Amniotic stem cell (primary cell): Measurements from ENCODE around the gene OR9Q1.
"Not testable (repeated sequence)": the region's sequence is repeated elsewhere in the genome, so short reads cannot be mapped to it uniquely, and the experiment has no call there.

Experiments used
- DNase-seq: peaks from one replicate; lab custom pipeline; 2025; lab: John Stamatoyannopoulos, UW

Gene OR9Q1

GRCh38 chr11:58135171-58135570, 111.5 kb downstream of the OR9Q1 start:
- DNase-seq, result no peak

GRCh38 chr11:58142761-58143160, 119.1 kb downstream of the OR9Q1 start:
- no peak for DNase-seq

GRCh38 chr11:58152781-58153180, 129.1 kb downstream of the OR9Q1 start:
- DNase-seq, result no peak

- DNase-seq, result no peak
Measured at GRCh38 chr11:58164389-58164788, 140.7 kb downstream of the OR9Q1 start.

GRCh38 chr11:58164990-58165389, 141.3 kb downstream of the OR9Q1 start:
- DNase-seq, result no peak

GRCh38 chr11:58165504-58166106, 141.9 kb downstream of the OR9Q1 start:
- DNase-seq, result no peak

- DNase-seq, result no peak
Measured at GRCh38 chr11:58177409-58178054, 153.9 kb downstream of the OR9Q1 start.

GRCh38 chr11:58178444-58178843, 154.8 kb downstream of the OR9Q1 start:
- DNase-seq, result no peak

- no peak for DNase-seq
Measured at GRCh38 chr11:58179648-58180047, 156.0 kb downstream of the OR9Q1 start.

- DNase-seq, result no peak
Measured at GRCh38 chr11:58186938-58187337, 163.3 kb downstream of the OR9Q1 start.

GRCh38 chr11:58188770-58189169, 165.1 kb downstream of the OR9Q1 start, which contains the start of gene OR9Q2:
Gene OR9Q2, plus strand, starts transcription at chr11:58189070. Its CDS starts 1,421 bp downstream, at chr11:58190491.
- no peak for DNase-seq

- no peak for DNase-seq
Measured at GRCh38 chr11:58192229-58192628, 168.5 kb downstream of the OR9Q1 start.

- no peak for DNase-seq
Measured at GRCh38 chr11:58193391-58193790, 169.7 kb downstream of the OR9Q1 start.

GRCh38 chr11:58195939-58196338, 172.3 kb downstream of the OR9Q1 start:
- DNase-seq, result no peak

- DNase-seq, result no peak
Measured at GRCh38 chr11:58199271-58199670, 175.6 kb downstream of the OR9Q1 start.

GRCh38 chr11:58204042-58204441, 180.4 kb downstream of the OR9Q1 start, which contains the start of gene OR1S2:
Gene OR1S2, minus strand, starts transcription at chr11:58204142. Its CDS starts 0 bp downstream, at chr11:58204142.
- no peak for DNase-seq

GRCh38 chr11:58212420-58212819, 188.7 kb downstream of the OR9Q1 start, which contains the start of gene OR1S1:
Gene OR1S1, plus strand, starts transcription at chr11:58212720.
- not testable (repeated sequence) for DNase-seq

GRCh38 chr11:58216476-58216875, 192.8 kb downstream of the OR9Q1 start:
- DNase-seq, result no peak

GRCh38 chr11:58222721-58223120, 199.0 kb downstream of the OR9Q1 start:
- DNase-seq, result no peak

- DNase-seq, result no peak
Measured at GRCh38 chr11:58227956-58228615, 204.4 kb downstream of the OR9Q1 start.
